Fibroblast of villous mesenchyme (primary cell): ENCODE results near the gene SPACA4. TPM values are rescaled to one million over a fixed set of nuclear protein-coding genes. Genes with fewer than 3 reads are reported as not detected.

Experiments used
- DNase-seq: peaks from one replicate; pipeline ENCODE4 v3.0.0-alpha.2; 2010; ENCODE audit warnings: low read depth
- H3K4me3 ChIP-seq: 2 replicates; pipeline ENCODE4 v1.5.1; 2011; ENCODE audit warnings: low read depth, mild to moderate bottlenecking, low read length
- total RNA-seq: library from RNA; depleted of rRNA; stranded (reverse); fragments of >200 nt; gene quantifications from 2 replicates; pipeline ENCODE4 v1.2.3, GENCODE V29; 2012
- TF ChIP-seq, protein P1 (sequence below): IDR thresholded peaks from 2 replicates; pipeline ENCODE4 v1.5.1; 2012; ENCODE audit warnings: low read depth, mild to moderate bottlenecking, low read length; ENCODE audit not compliant: insufficient read depth

The SPACA4 gene
- total RNA-seq, 1 donor: not detected

DNA sequence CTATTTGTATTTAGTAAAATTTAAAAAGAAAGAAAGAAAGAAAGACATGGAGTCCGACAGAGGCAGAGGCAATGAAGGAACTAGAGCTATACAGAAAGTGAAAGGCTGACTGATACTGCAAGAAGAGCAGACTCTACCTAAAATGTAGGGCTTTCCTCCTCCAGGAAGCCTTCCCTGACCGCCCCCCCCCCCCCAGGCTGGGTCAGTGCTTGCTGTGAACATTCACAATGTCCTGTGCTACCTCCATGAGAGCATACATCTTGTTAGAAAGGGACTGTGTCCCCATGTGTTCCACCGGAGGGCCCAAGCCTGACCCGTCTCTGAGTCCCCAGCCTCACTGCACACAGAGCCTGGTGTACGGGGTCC is 45.1 kb downstream of the SPACA4 start:
- H3K4me3 ChIP-seq: no peak overlapping the region
- no peak for DNase-seq
- TF ChIP-seq, protein P1, sequence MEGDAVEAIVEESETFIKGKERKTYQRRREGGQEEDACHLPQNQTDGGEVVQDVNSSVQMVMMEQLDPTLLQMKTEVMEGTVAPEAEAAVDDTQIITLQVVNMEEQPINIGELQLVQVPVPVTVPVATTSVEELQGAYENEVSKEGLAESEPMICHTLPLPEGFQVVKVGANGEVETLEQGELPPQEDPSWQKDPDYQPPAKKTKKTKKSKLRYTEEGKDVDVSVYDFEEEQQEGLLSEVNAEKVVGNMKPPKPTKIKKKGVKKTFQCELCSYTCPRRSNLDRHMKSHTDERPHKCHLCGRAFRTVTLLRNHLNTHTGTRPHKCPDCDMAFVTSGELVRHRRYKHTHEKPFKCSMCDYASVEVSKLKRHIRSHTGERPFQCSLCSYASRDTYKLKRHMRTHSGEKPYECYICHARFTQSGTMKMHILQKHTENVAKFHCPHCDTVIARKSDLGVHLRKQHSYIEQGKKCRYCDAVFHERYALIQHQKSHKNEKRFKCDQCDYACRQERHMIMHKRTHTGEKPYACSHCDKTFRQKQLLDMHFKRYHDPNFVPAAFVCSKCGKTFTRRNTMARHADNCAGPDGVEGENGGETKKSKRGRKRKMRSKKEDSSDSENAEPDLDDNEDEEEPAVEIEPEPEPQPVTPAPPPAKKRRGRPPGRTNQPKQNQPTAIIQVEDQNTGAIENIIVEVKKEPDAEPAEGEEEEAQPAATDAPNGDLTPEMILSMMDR: no peak

DNA sequence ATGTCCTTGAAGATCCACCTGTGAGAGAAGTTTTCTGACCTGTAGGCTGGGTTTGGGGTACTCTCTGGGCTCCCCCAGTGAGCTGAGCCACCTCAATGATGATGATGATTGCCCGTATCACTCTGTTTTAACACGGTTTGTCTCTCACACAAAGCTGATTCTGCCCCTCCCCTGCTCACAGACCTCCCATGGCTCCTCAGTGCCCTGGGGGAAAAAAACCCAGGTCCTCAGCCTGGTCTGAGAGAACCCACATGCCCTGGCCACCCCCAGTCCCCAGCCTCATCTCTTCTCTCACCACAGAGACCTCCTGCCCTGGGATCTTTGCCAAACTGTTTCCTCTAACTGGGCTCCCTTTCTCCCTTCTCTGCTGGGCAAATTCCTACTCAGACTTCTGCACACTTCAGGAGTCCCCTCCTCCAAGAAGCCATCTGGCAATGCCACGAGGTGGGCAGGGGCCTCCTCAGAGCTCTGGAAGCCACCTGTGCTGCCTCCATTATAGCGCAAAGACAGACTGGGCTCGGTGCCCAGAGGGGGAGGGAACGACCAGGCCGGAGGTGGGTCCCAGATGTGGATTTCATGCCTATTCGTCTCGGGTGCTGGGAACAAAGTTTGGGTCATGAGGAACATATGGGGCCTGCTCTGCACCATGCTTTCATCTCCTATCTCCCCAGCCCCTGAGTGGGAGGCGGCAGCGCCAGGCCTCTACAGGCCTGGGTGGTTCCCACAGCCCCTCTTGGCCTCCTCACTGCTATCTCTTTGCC is 47.9 kb downstream of the SPACA4 start:
- H3K4me3 ChIP-seq: no peak overlapping the region
- TF ChIP-seq, protein P1: no peak
- peak; percentile 41 for DNase-seq

DNA sequence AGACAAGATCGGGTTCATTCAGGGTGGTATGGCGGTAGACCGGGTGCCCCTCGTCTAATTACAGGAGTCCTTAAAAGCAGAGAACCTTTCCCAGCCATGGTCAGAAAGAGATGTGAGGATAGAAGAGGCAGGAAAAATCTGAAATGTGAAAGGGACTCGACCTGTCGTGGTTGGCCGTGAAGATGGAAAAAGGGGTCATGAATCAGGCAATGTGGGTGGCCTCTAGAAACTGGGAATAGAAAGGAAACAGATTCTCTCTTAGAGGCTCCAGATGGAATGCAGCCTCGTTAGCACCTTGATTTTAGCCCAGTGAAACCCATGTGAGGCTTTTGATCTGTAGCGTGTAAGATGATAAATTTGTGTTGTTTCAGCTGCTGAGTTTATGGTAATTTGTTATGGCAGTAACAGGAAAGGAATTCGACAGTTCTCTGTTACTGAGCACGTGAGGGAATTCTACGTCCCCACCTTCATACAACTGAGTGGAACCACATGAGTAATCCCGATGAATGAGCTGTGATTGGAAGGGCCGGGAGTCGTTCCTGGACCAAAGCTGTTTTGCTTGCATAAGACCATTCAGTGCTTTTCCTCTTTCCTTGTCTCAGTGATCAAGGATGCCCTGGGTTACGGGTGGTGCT is 50.4 kb downstream of the SPACA4 start:
- no peak overlapping the region for H3K4me3 ChIP-seq
- DNase-seq: peak; percentile 82
- TF ChIP-seq, protein P1: no peak

Other genes with a start within 250 kb of the SPACA4 start
- gene TMEM143, start 242.8 kb upstream of the SPACA4 start, total RNA-seq: 2.9 and 3.0 TPM in 2 replicates
- not detected in 2 replicates for gene SYNGR4, start 242.4 kb upstream of the SPACA4 start, total RNA-seq
- 72.2 and 111 TPM in 2 replicates for gene KDELR1, start 215.2 kb upstream of the SPACA4 start, total RNA-seq
- gene GRIN2D, start 213.1 kb upstream of the SPACA4 start, total RNA-seq: 0.86 and 1.9 TPM in 2 replicates
- 25.1 and 38.4 TPM in 2 replicates for gene GRWD1, start 160.8 kb upstream of the SPACA4 start, total RNA-seq
- 0.43 and 0.64 TPM in 2 replicates for gene KCNJ14, start 151.2 kb upstream of the SPACA4 start, total RNA-seq
- 31.1 and 42.5 TPM in 2 replicates for gene CYTH2, start 137.4 kb upstream of the SPACA4 start, total RNA-seq
- gene LMTK3, start 94.9 kb upstream of the SPACA4 start, total RNA-seq: 0.32 and 0.43 TPM in 2 replicates
- gene SULT2B1, start 54.6 kb upstream of the SPACA4 start, total RNA-seq: under 0.01 TPM in 1 of 2 replicates, not detected in the other
- 0.32 and 1.3 TPM in 2 replicates for gene FAM83E, start 8.3 kb downstream of the SPACA4 start, total RNA-seq
- 1,548 and 1,575 TPM in 2 replicates for gene RPL18, start 12.4 kb downstream of the SPACA4 start, total RNA-seq
- gene SPHK2, start 12.8 kb downstream of the SPACA4 start, total RNA-seq: 7.8 and 10.0 TPM in 2 replicates
- 6.9 and 7.7 TPM in 2 replicates for gene DBP, start 30.6 kb downstream of the SPACA4 start, total RNA-seq
- 1.3 TPM in 2 replicates for gene CA11, start 39.4 kb downstream of the SPACA4 start, total RNA-seq
- gene NTN5, start 66.3 kb downstream of the SPACA4 start, total RNA-seq: under 0.01 TPM in 1 of 2 replicates, not detected in the other
- gene FUT2, start 89.2 kb downstream of the SPACA4 start, total RNA-seq: not detected in 2 replicates
- 1.7 and 2.3 TPM in 2 replicates for gene MAMSTR, start 113.0 kb downstream of the SPACA4 start, total RNA-seq
- gene RASIP1, start 133.9 kb downstream of the SPACA4 start, total RNA-seq: 0.97 and 2.6 TPM in 2 replicates
- under 0.01 TPM in 1 of 2 replicates, not detected in the other for gene IZUMO1, start 140.2 kb downstream of the SPACA4 start, total RNA-seq
- gene FUT1, start 145.9 kb downstream of the SPACA4 start, total RNA-seq: under 0.01 TPM in 2 replicates
- gene FGF21, start 148.8 kb downstream of the SPACA4 start, total RNA-seq: not detected in 2 replicates
- 30.3 and 31.5 TPM in 2 replicates for gene BCAT2, start 204.3 kb downstream of the SPACA4 start, total RNA-seq
- gene HSD17B14, start 229.7 kb downstream of the SPACA4 start, total RNA-seq: 12.2 and 13.8 TPM in 2 replicates